OCI-LY3 (cell line): ENCODE results near the gene BUD31.
"Not testable (repeated sequence)": the region's sequence is repeated elsewhere in the genome, so short reads cannot be mapped to it uniquely, and the experiment has no call there.

ENCODE experiments used
- CTCF ChIP-seq: fragments of 200-600, 300-600 bp; sonication (generic); IDR thresholded peaks from 2 replicates; pipeline ENCODE4 v1.5.1; 2014; ENCODE audit warnings: antibody characterized with exemption, low read length, low read depth
- EZH2phosphoT487 ChIP-seq: fragments of 200-600 bp; shearing (Covaris generic); IDR thresholded peaks from 2 replicates; pipeline ENCODE4 v1.6.1; 2018; ENCODE audit warnings: antibody characterized with exemption, mixed run types, low read depth

GRCh38 chr7:99387239-99387635 lies 21.5 kb upstream of the BUD31 start:
- TF ChIP-seq CTCF, EZH2phosphoT487: not testable (repeated sequence)
